WERI-Rb-1 (cell line): ENCODE data around the gene C1orf198.

ENCODE experiments used
- DNase-seq: peaks from one replicate; pipeline ENCODE4 v3.0.0-alpha.2; 2020
- H3K27ac ChIP-seq: fragments of 250-450 bp; sonication (Bioruptor Pico); 2 replicates; pipeline ENCODE4 v1.5.1; 2020; ENCODE audit warnings: mild to moderate bottlenecking, moderate library complexity
- H3K27me3 ChIP-seq: fragments of 250-450 bp; sonication (Bioruptor Pico); 2 replicates; pipeline ENCODE4 v1.5.1; 2021; ENCODE audit warnings: mild to moderate bottlenecking, low read depth, moderate library complexity; ENCODE audit not compliant: insufficient read depth, severe bottlenecking
- H3K36me3 ChIP-seq: fragments of 250-450 bp; sonication (Bioruptor Pico); 2 replicates; pipeline ENCODE4 v1.5.1; 2020; ENCODE audit warnings: mild to moderate bottlenecking, moderate library complexity
- H3K4me3 ChIP-seq: 2 replicates; pipeline ENCODE4 v1.5.1; 2011; ENCODE audit warnings: low read depth, mild to moderate bottlenecking, control low read depth, low read length
- H3K9me3 ChIP-seq: fragments of 250-450 bp; sonication (Bioruptor Pico); 2 replicates; pipeline ENCODE4 v1.5.1; 2021; ENCODE audit warnings: mild to moderate bottlenecking, moderate library complexity; ENCODE audit not compliant: severe bottlenecking
- TF ChIP-seq, protein P1 (sequence below): IDR thresholded peaks from 2 replicates; pipeline ENCODE4 v1.5.1; 2011; ENCODE audit warnings: low read depth, mild to moderate bottlenecking, control low read depth, inconsistent platforms, low read length

C1orf198 gene

DNA sequence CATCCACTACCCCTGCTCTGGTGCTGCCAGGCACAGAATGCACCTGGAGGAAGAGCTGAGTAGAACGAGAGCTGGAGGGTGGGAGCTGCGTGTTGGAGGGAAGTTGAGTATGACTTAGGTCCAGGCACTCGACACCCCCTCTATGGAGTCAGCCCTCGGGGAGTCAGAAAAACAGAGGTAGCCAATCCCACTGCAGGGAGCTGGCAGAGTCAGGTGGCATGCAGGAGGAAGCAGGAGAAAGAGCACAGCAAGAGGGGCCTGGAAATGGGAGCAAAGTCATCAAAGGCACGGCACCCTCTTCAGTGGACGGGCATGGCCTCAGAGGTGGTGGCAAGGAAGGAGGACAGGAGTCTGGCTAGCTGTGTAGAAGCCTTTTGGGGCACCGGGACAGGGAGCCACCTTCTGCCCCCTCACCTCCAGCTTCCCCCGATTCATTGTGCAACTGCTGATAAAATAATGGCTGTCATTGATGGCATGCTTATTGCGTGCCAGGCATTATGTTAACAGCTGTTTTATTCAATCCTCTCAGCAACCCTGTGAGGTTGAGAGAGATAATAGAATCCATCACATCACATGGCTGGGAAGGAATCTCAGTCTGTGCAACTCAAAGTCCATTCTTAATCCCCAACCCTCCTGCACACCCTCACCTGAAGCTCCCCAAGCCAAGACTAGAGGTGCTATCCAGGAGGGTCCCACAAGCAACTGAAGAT, 42.0 kb downstream of the C1orf198 start:
- no peak for DNase-seq

GRCh38 chr1:230825761-230826160, 42.6 kb downstream of the C1orf198 start:
- DNase-seq: no peak
- no peak overlapping the region for H3K4me3 ChIP-seq
- no peaks in the 10 kb centered on the region for H3K27me3 ChIP-seq
- TF ChIP-seq, protein P1, sequence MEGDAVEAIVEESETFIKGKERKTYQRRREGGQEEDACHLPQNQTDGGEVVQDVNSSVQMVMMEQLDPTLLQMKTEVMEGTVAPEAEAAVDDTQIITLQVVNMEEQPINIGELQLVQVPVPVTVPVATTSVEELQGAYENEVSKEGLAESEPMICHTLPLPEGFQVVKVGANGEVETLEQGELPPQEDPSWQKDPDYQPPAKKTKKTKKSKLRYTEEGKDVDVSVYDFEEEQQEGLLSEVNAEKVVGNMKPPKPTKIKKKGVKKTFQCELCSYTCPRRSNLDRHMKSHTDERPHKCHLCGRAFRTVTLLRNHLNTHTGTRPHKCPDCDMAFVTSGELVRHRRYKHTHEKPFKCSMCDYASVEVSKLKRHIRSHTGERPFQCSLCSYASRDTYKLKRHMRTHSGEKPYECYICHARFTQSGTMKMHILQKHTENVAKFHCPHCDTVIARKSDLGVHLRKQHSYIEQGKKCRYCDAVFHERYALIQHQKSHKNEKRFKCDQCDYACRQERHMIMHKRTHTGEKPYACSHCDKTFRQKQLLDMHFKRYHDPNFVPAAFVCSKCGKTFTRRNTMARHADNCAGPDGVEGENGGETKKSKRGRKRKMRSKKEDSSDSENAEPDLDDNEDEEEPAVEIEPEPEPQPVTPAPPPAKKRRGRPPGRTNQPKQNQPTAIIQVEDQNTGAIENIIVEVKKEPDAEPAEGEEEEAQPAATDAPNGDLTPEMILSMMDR: no peak
- H3K36me3 ChIP-seq: no peaks in the 10 kb centered on the region
- no peak overlapping the region for H3K27ac ChIP-seq
- H3K9me3 ChIP-seq: no peaks in the 10 kb centered on the region

More for the DNA sequence above, 42.0 kb downstream of the C1orf198 start:
- TF ChIP-seq, protein P1: no peak
- H3K9me3 ChIP-seq: no peaks in the 10 kb centered on the region
- no peaks in the 10 kb centered on the region for H3K27me3 ChIP-seq
- no peaks in the 10 kb centered on the region for H3K36me3 ChIP-seq
- H3K27ac ChIP-seq: no peak overlapping the region
- no peak overlapping the region for H3K4me3 ChIP-seq

GRCh38 chr1:230824919-230825721, 43.2 kb downstream of the C1orf198 start:
- TF ChIP-seq, protein P1: no peak
- Histone ChIP-seq H3K27me3 (no peaks in the 10 kb centered on the region), H3K27ac (no peak overlapping the region), H3K4me3 (no peak overlapping the region), H3K36me3 (no peaks in the 10 kb centered on the region), H3K9me3 (no peaks in the 10 kb centered on the region)
- no peak for DNase-seq

DNA sequence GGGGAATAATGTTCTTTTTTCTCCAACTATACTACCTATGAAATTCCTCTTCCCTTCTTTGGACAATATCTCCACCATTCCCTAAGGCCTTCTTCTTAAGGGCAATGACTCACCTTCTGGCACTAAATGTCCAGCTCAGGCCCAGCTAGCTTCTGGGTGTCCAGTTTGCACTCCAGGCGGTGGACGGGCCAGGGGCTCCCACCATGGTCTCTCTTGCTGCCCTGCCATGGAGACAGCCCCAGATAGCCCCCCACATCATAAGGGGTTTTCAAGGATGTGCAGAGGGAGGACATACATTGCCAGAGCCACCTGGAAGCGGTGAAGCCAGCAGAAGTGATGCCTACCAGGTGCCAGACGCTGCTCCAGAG, 43.8 kb downstream of the C1orf198 start:
- no peak overlapping the region for H3K27ac ChIP-seq
- no peak for DNase-seq
- TF ChIP-seq, protein P1: no peak

DNA sequence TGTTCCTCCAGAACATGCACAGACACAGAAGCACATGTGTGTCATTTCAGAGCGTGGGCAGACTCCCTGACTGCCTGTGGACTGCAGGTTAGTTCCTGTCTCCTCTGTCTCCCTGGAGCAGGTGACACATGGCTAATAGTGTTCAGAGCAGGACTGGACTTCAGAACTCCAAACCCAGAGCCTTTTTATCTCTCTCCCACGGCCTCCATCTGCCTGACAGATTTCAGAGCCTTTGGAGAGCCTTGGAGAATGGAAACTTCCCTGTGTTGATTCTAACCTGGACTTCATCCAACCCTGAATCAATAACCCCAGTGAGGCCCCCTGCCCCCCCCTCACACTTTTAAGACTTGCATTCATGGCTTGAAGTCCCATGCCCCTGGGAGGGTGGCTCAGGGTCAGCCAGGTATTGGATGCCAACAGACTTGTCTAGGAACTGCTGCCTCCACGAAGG, 44.4 kb downstream of the C1orf198 start:
- TF ChIP-seq, protein P1: no peak
- H3K27me3 ChIP-seq: no peaks in the 10 kb centered on the region
- H3K27ac ChIP-seq: no peak overlapping the region
- no peak overlapping the region for H3K4me3 ChIP-seq
- no peak for DNase-seq
- no peaks in the 10 kb centered on the region for H3K36me3 ChIP-seq
- no peaks in the 10 kb centered on the region for H3K9me3 ChIP-seq

More for the DNA sequence above, 43.8 kb downstream of the C1orf198 start:
- no peaks in the 10 kb centered on the region for H3K9me3 ChIP-seq
- H3K27me3 ChIP-seq: no peaks in the 10 kb centered on the region
- no peak overlapping the region for H3K4me3 ChIP-seq
- no peaks in the 10 kb centered on the region for H3K36me3 ChIP-seq
